OCI-LY1 (cell line): ENCODE measurements around the gene ERGIC1.

Experiments used
- H2AFZ ChIP-seq: fragments of 200-600 bp; sonication (generic), shearing (Covaris generic); 2 replicates; pipeline ENCODE4 v1.6.0; 2014; ENCODE audit warnings: antibody characterized with exemption, mild to moderate bottlenecking, low read length
- H3F3A ChIP-seq: fragments of 200-600 bp; sonication (generic), shearing (Covaris generic); 2 replicates; pipeline ENCODE4 v1.6.0; 2014; ENCODE audit warnings: mild to moderate bottlenecking, antibody characterized with exemption, low read length, moderate library complexity; ENCODE audit not compliant: insufficient read depth
- H3K27ac ChIP-seq: fragments of 200-600 bp; sonication (generic); 2 replicates; pipeline ENCODE4 v1.5.1; 2014; ENCODE audit warnings: low read length, mixed run types, mild to moderate bottlenecking, low read depth; ENCODE audit not compliant: poor library complexity, severe bottlenecking
- H3K27me3 ChIP-seq: fragments of 200-600 bp; sonication (generic); 2 replicates; pipeline ENCODE4 v1.6.0; 2014; ENCODE audit warnings: antibody characterized with exemption, mild to moderate bottlenecking, low read length, moderate library complexity; ENCODE audit not compliant: insufficient read depth
- H3K36me3 ChIP-seq: fragments of 200-600 bp; sonication (generic); 2 replicates; pipeline ENCODE4 v1.6.1; 2014; ENCODE audit warnings: mild to moderate bottlenecking, antibody characterized with exemption, low read length, moderate library complexity, mixed read lengths; ENCODE audit not compliant: insufficient read depth
- H3K4me1 ChIP-seq: fragments of 200-600 bp; sonication (generic); 2 replicates; pipeline ENCODE4 v1.5.1; 2014; ENCODE audit warnings: mild to moderate bottlenecking, low read length, moderate library complexity; ENCODE audit not compliant: insufficient read depth, severe bottlenecking
- H3K4me2 ChIP-seq: fragments of 200-600 bp; sonication (generic), shearing (Covaris generic); 2 replicates; pipeline ENCODE4 v1.6.1; 2014; ENCODE audit warnings: low read length
- H3K4me3 ChIP-seq: fragments of 200-600 bp; sonication (generic); 2 replicates; pipeline ENCODE4 v1.5.1; 2014; ENCODE audit warnings: low read length, low read depth, mild to moderate bottlenecking, mixed read lengths; ENCODE audit not compliant: poor library complexity, severe bottlenecking
- H3K79me2 ChIP-seq: fragments of 200-600 bp; shearing (Covaris generic); 2 replicates; pipeline ENCODE4 v1.6.1; 2016; ENCODE audit warnings: mixed run types, low read length, mixed read lengths; ENCODE audit not compliant: insufficient read depth
- H3K9ac ChIP-seq: fragments of 200-600 bp; sonication (generic), shearing (Covaris generic); 2 replicates; pipeline ENCODE4 v1.6.1; 2014; ENCODE audit warnings: mild to moderate bottlenecking, low read length, mixed read lengths
- H3K9me2 ChIP-seq: fragments of 200-600 bp; sonication (generic), shearing (Covaris generic); 2 replicates; pipeline ENCODE4 v1.6.1; 2014; ENCODE audit warnings: low read depth, mild to moderate bottlenecking, low read length, mixed read lengths
- H3K9me3 ChIP-seq: fragments of 200-600 bp; shearing (Covaris generic); 2 replicates; pipeline ENCODE4 v1.6.1; 2014; ENCODE audit warnings: low read length, mixed read lengths
- H4K20me1 ChIP-seq: fragments of 200-600 bp; sonication (generic), shearing (Covaris generic); 2 replicates; pipeline ENCODE4 v1.6.0; 2016; ENCODE audit warnings: mild to moderate bottlenecking, low read length; ENCODE audit not compliant: insufficient read depth
- EZH2 ChIP-seq: fragments of 200-600 bp; sonication (generic), shearing (Covaris generic); IDR thresholded peaks from 2 replicates; pipeline ENCODE4 v1.8.0; 2017; ENCODE audit warnings: borderline replicate concordance, mixed run types, mild to moderate bottlenecking, antibody characterized with exemption, low read length, moderate library complexity, mixed read lengths
- TF ChIP-seq, protein P1 (sequence below): fragments of 200-600 bp; sonication (generic), shearing (Covaris generic); IDR thresholded peaks from 2 replicates; pipeline ENCODE4 v1.5.1; 2017; ENCODE audit warnings: mild to moderate bottlenecking, antibody characterized with exemption, low read length, moderate library complexity, mixed read lengths

ERGIC1 gene

DNA sequence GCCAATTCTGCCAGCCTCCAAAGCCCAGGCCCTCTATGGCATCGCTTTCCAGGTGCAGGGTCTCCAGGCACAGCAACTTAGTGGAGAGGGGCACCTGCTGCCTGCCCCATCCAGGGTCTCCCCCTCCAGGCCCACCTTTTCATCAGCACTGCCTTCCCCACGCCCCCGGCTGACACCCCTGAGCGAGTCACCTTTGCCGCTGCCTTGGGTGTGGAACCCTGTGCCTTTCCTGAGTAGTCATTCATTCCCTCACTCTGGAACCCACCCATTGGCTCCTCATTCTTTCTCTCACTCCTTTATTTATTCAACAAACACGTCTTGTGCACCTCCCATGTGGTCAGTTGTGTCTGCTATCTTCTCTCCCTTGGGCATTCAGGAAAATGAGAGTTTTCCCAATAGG lies 110.7 kb downstream of the ERGIC1 start:
- Histone ChIP-seq H4K20me1 (no peaks in the 10 kb centered on the region), H3K4me3 (no peak overlapping the region), H3F3A (no peaks in the 10 kb centered on the region), H3K9me2 (no peaks in the 10 kb centered on the region), H3K36me3 (peaks cover 7% of the 10 kb centered on the region; the same call in 1 of the 2 replicates), H3K4me1 (no peaks in the 10 kb centered on the region), H3K79me2 (no peaks in the 10 kb centered on the region), H3K9me3 (no peaks in the 10 kb centered on the region), H3K9ac (no peak overlapping the region), H3K27ac (no peak overlapping the region), H3K4me2 (no peak overlapping the region), H2AFZ (no peak overlapping the region), H3K27me3 (no peaks in the 10 kb centered on the region)
- TF ChIP-seq, protein P1, sequence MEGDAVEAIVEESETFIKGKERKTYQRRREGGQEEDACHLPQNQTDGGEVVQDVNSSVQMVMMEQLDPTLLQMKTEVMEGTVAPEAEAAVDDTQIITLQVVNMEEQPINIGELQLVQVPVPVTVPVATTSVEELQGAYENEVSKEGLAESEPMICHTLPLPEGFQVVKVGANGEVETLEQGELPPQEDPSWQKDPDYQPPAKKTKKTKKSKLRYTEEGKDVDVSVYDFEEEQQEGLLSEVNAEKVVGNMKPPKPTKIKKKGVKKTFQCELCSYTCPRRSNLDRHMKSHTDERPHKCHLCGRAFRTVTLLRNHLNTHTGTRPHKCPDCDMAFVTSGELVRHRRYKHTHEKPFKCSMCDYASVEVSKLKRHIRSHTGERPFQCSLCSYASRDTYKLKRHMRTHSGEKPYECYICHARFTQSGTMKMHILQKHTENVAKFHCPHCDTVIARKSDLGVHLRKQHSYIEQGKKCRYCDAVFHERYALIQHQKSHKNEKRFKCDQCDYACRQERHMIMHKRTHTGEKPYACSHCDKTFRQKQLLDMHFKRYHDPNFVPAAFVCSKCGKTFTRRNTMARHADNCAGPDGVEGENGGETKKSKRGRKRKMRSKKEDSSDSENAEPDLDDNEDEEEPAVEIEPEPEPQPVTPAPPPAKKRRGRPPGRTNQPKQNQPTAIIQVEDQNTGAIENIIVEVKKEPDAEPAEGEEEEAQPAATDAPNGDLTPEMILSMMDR, result no peak
- no peak for TF ChIP-seq EZH2

DNA sequence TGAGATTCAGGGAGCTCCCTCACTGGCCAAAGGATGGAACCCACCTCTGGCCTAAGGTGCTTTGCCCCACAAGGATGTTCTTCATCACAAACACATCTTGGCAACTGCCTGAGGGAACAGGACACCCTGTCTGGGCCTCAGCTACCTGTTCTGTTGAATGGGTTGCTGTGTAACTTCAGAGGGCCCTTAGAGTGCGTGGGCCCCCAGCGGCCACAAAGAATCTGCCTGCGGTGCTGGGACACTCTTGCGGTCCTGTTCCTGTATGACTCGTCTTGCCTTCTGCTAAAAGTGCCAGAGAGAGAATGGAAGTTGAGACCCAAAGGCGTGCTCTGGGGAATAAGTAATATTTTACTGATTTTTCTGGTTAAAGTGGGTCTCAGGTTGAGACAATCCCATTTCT lies 111.1 kb downstream of the ERGIC1 start:
- H3K27ac ChIP-seq, result no peak overlapping the region
- H3K4me1 ChIP-seq, result no peaks in the 10 kb centered on the region
- no peak overlapping the region for H3K9ac ChIP-seq
- no peak overlapping the region for H3K4me3 ChIP-seq
- no peaks in the 10 kb centered on the region for H3K27me3 ChIP-seq
- no peak overlapping the region for H3K4me2 ChIP-seq
- H4K20me1 ChIP-seq, result no peaks in the 10 kb centered on the region
- H2AFZ ChIP-seq, result no peak overlapping the region
- no peaks in the 10 kb centered on the region for H3F3A ChIP-seq
- TF ChIP-seq EZH2, result no peak
- TF ChIP-seq, protein P1, result no peak
- no peaks in the 10 kb centered on the region for H3K79me2 ChIP-seq
- H3K9me2 ChIP-seq, result no peaks in the 10 kb centered on the region
- peaks cover 6% of the 10 kb centered on the region; the same call in 1 of the 2 replicates for H3K36me3 ChIP-seq
- no peaks in the 10 kb centered on the region for H3K9me3 ChIP-seq

DNA sequence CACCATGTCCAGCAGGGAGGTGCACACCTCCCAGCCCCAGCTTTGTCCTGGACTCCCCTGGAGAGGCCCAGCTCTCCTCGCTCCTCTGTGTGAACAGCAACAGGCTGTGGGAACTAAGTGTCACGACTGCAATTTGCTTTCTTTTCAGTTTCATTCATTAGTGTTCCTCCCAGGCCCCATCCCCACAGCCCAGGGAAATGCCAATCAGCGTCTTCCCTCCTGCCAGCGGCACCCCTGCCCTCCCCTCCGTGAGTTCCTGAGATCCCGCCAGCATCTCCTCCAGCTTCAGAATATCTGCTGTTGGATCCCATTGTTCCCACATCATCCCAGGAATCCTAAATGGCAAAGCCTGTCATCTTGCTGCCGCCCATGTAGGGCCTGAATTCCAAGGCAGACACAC lies 112.1 kb downstream of the ERGIC1 start:
- no peaks in the 10 kb centered on the region; the same call in 1 of the 2 replicates for H3K36me3 ChIP-seq
- no peaks in the 10 kb centered on the region for H3K79me2 ChIP-seq
- H3K4me3 ChIP-seq, result no peak overlapping the region
- no peaks in the 10 kb centered on the region for H3K9me3 ChIP-seq
- no peaks in the 10 kb centered on the region for H3K4me1 ChIP-seq
- H3K4me2 ChIP-seq, result no peak overlapping the region
- no peaks in the 10 kb centered on the region for H4K20me1 ChIP-seq
- TF ChIP-seq EZH2, result no peak
- H3F3A ChIP-seq, result no peaks in the 10 kb centered on the region
- no peaks in the 10 kb centered on the region for H3K9me2 ChIP-seq
- H3K9ac ChIP-seq, result no peak overlapping the region
- no peak overlapping the region for H2AFZ ChIP-seq
- H3K27ac ChIP-seq, result no peak overlapping the region
- H3K27me3 ChIP-seq, result no peaks in the 10 kb centered on the region

DNA sequence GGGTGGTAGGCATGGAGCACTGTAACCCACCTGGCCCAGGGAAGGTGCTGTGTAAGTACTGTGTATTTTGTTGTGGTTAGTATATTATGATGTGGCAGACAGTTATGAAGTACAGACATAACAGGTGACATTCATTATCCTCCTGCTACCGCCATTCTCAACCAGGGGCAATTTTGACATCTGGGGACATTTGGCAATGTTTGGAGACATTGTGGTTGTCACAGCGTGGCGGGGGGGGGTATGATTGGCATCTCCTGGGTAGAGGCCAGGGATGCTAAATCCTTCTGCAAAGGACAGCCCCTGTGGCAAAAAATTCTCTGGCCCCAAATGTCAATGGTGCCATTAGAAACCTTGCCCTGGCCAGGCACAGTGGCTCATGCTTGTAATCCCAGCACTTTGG lies 115.4 kb downstream of the ERGIC1 start:
- TF ChIP-seq EZH2, result no peak
- TF ChIP-seq, protein P1, result no peak
- no peaks in the 10 kb centered on the region for H3K9me2 ChIP-seq
- no peak overlapping the region for H2AFZ ChIP-seq

More for the DNA sequence above, 115.4 kb downstream of the ERGIC1 start:
- Histone ChIP-seq H3K4me1 (no peaks in the 10 kb centered on the region), H3K9ac (no peak overlapping the region), H3K9me3 (no peaks in the 10 kb centered on the region), H3K27me3 (no peaks in the 10 kb centered on the region), H4K20me1 (no peaks in the 10 kb centered on the region), H3F3A (no peaks in the 10 kb centered on the region), H3K79me2 (no peaks in the 10 kb centered on the region), H3K4me3 (no peak overlapping the region), H3K4me2 (no peak overlapping the region), H3K36me3 (no peaks in the 10 kb centered on the region), H3K27ac (no peak overlapping the region)
